PC-9 (cell line): ENCODE data around the gene LRIG1.

ENCODE experiments used
- EZH2 ChIP-seq: fragments of 200-600 bp; sonication (generic); IDR thresholded peaks from 2 replicates; pipeline ENCODE4 v1.8.0; 2017; ENCODE audit warnings: antibody characterized with exemption, low read depth
- TF ChIP-seq, protein P1 (sequence below): fragments of 200-600 bp; sonication (generic); conservative IDR thresholded peaks from 2 replicates; pipeline ENCODE4 v1.6.1; 2017; ENCODE audit warnings: mixed run types, antibody characterized with exemption, mild to moderate bottlenecking, moderate library complexity

DNA sequence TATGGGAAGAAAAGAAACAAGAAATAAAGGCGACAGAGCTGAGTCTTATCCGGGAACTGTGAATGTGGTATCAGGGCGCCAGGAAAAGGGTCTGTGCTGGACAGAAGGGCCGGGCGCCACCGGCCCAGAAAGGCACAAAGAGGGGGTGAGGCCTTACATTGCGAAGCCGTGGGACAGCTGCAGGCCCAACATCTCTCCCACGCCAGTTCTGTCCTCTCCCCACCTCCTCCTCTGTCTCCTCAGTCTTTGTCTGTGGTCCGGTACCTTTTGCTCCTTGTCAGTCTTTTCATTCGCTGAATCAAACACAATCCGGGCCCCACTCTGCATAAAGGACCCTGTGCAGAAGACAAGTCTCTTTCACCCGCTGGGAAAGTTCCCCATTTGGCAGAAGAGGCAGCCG, 81.8 kb downstream of the LRIG1 start:
- TF ChIP-seq, protein P1, sequence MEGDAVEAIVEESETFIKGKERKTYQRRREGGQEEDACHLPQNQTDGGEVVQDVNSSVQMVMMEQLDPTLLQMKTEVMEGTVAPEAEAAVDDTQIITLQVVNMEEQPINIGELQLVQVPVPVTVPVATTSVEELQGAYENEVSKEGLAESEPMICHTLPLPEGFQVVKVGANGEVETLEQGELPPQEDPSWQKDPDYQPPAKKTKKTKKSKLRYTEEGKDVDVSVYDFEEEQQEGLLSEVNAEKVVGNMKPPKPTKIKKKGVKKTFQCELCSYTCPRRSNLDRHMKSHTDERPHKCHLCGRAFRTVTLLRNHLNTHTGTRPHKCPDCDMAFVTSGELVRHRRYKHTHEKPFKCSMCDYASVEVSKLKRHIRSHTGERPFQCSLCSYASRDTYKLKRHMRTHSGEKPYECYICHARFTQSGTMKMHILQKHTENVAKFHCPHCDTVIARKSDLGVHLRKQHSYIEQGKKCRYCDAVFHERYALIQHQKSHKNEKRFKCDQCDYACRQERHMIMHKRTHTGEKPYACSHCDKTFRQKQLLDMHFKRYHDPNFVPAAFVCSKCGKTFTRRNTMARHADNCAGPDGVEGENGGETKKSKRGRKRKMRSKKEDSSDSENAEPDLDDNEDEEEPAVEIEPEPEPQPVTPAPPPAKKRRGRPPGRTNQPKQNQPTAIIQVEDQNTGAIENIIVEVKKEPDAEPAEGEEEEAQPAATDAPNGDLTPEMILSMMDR, result no peak
- no peak for TF ChIP-seq EZH2
